ACHN (cell line): ENCODE measurements around the gene OR4D11.
A peak's percentile ranks its signal among the peaks of the same experiment; 100 is the strongest.
"Not testable (repeated sequence)": the region's sequence is repeated elsewhere in the genome, so short reads cannot be mapped to it uniquely, and the experiment has no call there.

ENCODE experiments used
- DNase-seq: peaks from one replicate; pipeline ENCODE4 v3.0.0-alpha.2; 2015
- in situ Hi-C: cut with HindIII; loops from 2 replicates; pipeline ENCODE4 v1.10.0; 2017; ENCODE audit warnings: low sequenced_read_pairs, low pct_ligation_motif_present, low pct_unique_long_range_greater_than_20kb

The OR4D11 gene

GRCh38 chr11:59545179-59546020 lies 42.0 kb downstream of the OR4D11 start:
- in situ Hi-C loops = no loop called here
- DNase-seq = peak; percentile 78

- DNase-seq, in situ Hi-C loops: not testable (repeated sequence)
Observed at GRCh38 chr11:59547605-59548308, 44.4 kb downstream of the OR4D11 start.

- no peak for DNase-seq
- in situ Hi-C loops = no loop called here
Observed at GRCh38 chr11:59548309-59548656, 44.9 kb downstream of the OR4D11 start.

DNA sequence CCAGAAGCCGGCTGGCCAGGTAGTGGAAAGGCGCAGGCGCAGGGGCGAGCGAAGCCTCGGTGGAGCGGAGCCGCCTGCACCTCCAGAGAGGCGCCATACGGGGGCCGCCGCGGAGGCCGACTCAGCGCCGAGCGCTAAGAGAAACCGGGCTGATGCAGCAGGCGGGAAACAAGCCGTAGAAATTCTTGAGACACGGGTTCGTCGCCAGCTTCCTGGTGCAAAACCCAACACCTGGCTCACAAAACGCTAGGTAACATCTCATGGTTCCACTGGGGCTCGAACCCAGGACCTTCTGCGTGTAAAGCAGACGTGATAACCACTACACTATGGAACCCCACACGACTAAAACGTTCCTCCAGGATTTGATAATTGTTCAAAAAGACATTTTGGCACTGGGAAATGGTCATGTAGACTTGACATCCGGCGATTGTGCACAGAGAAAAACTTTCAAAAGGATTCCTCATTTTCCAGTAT lies 47.0 kb downstream of the OR4D11 start:
- DNase-seq = peak; percentile 90

DNA sequence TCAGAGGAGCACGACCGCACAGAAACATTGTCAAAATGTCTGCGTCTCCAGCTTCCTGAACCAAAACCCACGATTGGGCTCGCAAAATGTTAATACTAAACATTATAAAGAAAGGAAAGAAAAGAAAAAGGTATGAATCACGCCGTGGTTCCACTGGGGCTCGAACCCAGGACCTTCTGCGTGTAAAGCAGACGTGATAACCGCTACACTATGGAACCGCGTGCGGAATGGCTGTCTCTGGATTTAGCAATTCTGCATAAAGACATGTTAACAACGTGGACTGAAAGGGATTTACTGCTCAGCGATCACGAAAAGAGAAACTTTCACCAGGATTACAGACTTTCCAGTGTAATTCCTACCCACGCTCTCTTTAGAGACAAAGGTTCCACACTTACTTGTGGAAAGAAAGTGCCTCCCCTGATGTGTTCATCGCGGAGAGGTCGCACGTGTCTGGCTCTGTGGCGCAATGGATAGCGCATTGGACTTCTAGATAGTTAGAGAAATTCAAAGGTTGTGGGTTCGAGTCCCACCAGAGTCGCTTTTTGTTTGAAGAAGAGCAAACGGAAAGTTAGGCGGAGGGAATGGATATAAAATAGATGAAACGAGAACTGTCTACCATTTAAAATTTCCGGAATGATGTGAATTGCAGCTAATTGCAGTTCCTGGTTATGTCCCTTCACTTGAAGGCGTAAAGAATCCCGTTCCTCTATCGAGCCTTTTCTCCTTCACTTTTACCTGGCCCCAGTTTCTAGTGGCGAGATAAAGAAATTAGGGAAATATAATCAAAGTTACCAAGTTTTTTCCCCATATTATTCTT lies 47.7 kb downstream of the OR4D11 start:
- in situ Hi-C loops = no loop called here
- peak; percentile 88 for DNase-seq

More for the DNA sequence above, 47.0 kb downstream of the OR4D11 start:
- in situ Hi-C loops = no loop called here

DNA sequence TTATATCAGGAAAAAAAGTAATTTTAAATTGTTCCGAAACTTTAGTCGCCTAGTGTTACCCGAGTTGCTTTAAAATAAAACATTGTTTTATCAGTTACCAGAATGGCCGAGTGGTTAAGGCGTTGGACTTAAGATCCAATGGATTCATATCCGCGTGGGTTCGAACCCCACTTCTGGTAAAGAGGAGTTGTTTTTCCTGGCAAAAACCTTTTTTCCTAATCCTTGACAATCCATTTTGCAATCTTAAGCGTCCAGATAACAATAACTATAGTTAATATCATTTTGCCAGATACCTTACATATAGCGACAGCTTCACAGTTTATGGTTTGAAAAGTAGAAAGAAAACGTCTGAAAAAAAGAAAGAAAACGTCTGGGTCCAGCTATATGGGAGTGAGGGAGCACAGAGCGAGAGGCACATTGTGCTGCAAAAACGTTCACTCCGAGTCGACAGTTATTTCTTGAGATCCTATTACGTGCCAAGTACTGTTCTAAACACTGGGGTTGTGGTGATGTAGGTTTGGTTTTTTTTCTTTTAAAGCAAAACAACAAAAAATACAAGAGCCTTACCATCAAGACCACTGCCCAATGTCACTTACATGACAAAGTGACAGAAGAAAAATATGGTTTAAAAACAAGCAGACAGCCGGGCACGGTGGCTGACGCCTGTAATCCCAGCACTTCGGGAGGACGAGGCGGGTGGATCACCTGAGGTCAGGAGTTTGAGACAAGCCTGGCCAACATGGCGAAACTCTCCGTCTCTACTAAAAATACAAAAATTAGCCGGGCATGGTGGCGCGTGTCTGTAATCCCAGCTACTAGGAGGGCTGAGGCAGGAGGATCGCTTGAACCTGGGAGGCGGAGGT lies 48.5 kb downstream of the OR4D11 start:
- in situ Hi-C loops = no loop called here
- peak; percentile 76 for DNase-seq

- in situ Hi-C loops = no loop called here
- no peak for DNase-seq
Observed at GRCh38 chr11:59552844-59553243, 49.5 kb downstream of the OR4D11 start.

DNA sequence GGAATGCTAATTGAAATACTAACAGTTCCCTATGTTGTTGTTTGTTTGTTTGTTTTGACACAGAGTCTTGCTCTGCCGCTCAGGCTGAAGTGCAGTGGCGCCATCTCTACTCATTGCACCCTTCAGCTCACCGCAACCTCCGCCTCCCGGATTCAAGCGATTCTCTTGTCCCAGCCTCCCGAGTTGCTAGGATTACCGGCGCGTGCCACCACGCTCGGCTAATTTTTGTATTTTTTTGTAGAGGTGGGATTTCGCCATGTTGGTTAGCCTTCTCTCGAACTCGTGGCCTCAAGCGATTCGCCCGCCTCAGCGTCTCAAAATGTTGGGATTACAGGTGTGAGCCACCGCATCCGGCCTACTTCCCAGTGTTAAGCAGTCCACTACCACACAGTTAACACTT lies 49.9 kb downstream of the OR4D11 start:
- DNase-seq = no peak
- in situ Hi-C loops = no loop called here
